ENCODE results near the gene SBK1. TPM values are rescaled to one million over a fixed set of nuclear protein-coding genes. Genes with fewer than 3 reads are reported as not detected.
A peak's percentile ranks its signal among the peaks of the same experiment; 100 is the strongest.

Gene SBK1
- total RNA-seq, 1 donor from 2014 or later: 1.9 TPM

DNA sequence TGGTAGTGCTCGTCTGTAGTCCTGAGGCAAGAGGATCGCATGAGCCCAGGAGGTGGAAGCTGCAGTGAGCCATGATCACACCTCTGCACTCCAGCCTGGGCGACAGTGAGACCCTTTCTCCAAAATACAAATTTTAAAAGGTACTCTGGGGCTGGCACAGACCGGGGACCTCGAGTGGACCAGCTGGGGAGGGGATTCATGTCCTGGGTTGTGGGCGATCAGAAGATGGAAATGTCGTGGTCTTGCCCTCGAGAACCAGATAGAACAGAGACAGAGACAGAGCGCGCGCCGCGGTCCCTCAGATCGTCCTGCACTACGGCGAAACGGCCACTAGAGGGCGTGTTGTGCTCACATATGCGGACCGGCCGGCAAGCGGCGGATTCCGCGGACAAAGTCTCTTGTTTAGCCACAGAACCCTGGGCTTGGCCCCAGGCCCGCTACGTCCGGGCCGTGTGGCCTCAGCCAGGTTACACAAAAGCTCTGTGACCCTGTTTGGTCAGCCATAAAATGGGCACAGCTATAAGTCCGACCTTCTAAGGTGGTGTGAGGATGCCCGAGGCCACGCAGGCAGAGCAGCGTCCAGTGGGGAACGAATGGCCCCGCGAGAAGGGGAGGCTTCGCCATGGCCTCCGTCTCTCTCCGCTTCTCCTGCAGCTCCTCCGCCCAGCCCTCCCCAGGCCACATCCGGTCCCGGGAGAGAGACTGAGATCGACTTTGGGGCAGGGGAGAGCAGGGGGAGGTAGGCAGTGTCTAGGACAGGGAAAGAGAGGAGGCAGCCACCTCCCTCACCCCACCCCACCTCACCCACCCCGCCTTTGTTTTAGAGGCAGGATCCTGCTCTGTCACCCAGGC lies 14.6 kb upstream of the SBK1 start:
- Histone ChIP-seq H3K4me3 (peak overlapping the region; percentile 43), H3K27ac (no peak overlapping the region), H3K9me3 (no peaks in the 10 kb centered on the region), H3K4me1 (peaks cover 9% of the 10 kb centered on the region), H3K27me3 (peaks cover 21% of the 10 kb centered on the region), H3K36me3 (no peaks in the 10 kb centered on the region)
- intact Hi-C loops (cut with DNase I): loop anchor here (5.0 kb wide), 1 partner anchor 40 kb away; no protein-coding TSS in a partner anchor
- peak; percentile 97 for ATAC-seq
- TF ChIP-seq, protein P1, sequence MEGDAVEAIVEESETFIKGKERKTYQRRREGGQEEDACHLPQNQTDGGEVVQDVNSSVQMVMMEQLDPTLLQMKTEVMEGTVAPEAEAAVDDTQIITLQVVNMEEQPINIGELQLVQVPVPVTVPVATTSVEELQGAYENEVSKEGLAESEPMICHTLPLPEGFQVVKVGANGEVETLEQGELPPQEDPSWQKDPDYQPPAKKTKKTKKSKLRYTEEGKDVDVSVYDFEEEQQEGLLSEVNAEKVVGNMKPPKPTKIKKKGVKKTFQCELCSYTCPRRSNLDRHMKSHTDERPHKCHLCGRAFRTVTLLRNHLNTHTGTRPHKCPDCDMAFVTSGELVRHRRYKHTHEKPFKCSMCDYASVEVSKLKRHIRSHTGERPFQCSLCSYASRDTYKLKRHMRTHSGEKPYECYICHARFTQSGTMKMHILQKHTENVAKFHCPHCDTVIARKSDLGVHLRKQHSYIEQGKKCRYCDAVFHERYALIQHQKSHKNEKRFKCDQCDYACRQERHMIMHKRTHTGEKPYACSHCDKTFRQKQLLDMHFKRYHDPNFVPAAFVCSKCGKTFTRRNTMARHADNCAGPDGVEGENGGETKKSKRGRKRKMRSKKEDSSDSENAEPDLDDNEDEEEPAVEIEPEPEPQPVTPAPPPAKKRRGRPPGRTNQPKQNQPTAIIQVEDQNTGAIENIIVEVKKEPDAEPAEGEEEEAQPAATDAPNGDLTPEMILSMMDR (IDR thresholded peaks at IDR 0.05): peak; percentile 98
- peak; percentile 91 for DNase-seq

DNA sequence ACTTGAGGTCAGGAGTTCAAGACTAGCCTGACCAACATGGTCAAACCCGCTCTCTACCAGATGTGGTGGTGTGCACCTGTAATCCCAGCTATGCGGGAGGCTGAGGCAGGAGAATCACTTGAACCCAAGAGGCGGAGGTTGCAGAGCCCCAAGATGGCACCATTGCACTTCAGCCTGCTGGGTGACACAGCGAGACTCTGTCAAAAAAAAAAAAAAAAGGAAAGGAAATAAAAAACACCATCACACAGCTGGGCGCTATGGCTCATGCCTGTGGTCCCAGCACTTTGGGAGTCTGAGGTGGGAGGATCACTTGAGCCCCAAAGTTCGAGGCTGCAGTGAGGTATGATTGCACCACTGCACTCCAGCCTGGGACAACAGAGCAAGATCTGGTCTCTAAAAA lies 13.3 kb upstream of the SBK1 start:
- no peaks in the 10 kb centered on the region for H3K9me3 ChIP-seq
- TF ChIP-seq, protein P1 (IDR thresholded peaks at IDR 0.05): no peak
- H3K36me3 ChIP-seq: no peaks in the 10 kb centered on the region
- no peak overlapping the region for H3K27ac ChIP-seq
- no peak for DNase-seq
- ATAC-seq: no peak
- H3K4me1 ChIP-seq: peaks cover 9% of the 10 kb centered on the region
- peaks cover 11% of the 10 kb centered on the region for H3K27me3 ChIP-seq
- intact Hi-C loops (cut with DNase I): loop anchor here (5.0 kb wide), 1 partner anchor 38 kb away; no protein-coding TSS in a partner anchor
- no peak overlapping the region for H3K4me3 ChIP-seq

DNA sequence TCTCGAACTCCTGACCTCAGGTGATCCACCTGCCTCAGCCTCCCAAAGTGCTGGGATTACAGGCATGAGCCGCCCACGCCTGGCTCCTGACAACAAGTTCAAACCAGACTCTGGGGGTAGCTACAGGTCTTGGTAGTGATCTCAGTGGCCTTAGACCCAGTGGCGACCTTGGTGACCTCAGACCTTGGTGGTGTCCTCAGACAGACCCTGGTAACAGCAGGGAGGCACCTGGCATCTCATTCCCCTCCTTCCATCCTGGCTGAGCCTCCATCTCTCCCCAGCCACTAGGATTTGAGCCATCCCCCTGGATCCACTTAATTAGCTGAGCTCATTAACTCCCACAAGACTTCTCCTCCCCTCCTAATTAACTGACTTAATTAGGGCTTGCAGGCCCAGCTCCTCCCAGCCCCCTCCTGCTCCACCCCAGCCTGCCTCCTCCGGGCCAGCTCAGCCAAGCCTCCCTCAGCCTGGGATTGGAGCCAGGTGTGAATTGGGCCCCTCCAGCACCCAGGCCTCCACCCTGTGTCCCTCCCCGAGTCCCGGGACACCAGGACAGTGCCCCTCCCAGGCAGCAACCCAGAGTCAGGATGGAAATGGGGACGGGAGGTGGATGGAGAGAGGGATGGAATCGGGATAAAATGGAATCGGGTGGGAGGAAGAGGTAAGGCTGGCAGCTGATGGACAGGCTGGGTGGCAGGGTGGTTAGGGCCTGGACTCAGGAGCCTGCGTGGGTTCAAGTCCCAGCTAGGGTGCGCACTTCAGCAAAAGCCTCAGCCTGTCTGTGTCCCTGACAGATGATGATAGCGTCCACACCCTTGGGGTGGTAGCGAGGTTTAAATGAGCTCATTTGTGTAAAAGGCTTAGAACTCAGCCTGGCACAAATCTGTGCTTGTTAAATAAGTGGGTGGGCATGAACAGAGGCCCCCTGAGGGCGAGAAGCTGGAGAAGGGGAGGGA lies 11.2 kb upstream of the SBK1 start:
- Histone ChIP-seq H3K27me3 (peaks cover 9% of the 10 kb centered on the region), H3K9me3 (no peaks in the 10 kb centered on the region), H3K36me3 (no peaks in the 10 kb centered on the region), H3K27ac (no peak overlapping the region), H3K4me3 (no peak overlapping the region), H3K4me1 (peaks cover 9% of the 10 kb centered on the region)
- intact Hi-C loops (cut with DNase I): no loop called here
- DNase-seq (no peak), ATAC-seq (no peak)
- TF ChIP-seq, protein P1 (IDR thresholded peaks at IDR 0.05): no peak

DNA sequence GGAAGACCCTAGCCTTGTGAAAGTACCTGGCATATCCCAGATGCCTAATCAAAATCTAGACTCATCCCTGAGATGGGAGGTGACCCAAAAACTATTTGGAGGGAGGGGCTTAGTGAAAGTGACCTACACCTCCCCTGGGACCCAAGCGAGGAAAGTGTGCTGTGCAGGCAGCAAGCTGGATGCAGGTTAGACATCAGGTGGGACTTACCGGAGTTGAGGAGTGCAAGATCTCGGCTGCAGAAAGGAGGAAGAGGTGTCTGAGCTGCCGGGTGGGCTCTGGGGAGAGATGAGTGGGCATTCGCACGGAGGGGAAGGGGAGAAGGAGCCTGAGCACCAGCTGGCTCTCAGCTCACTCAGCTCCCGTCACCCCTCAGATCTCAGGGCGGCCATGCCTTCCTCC lies 10.3 kb upstream of the SBK1 start:
- peaks cover 6% of the 10 kb centered on the region for H3K27me3 ChIP-seq
- peaks cover 9% of the 10 kb centered on the region for H3K4me1 ChIP-seq
- intact Hi-C loops (cut with DNase I): no loop called here
- ATAC-seq: no peak
- no peaks in the 10 kb centered on the region for H3K36me3 ChIP-seq
- no peak overlapping the region for H3K27ac ChIP-seq
- TF ChIP-seq, protein P1 (IDR thresholded peaks at IDR 0.05): no peak
- no peak for DNase-seq
- H3K9me3 ChIP-seq: no peaks in the 10 kb centered on the region
- H3K4me3 ChIP-seq: no peak overlapping the region

DNA sequence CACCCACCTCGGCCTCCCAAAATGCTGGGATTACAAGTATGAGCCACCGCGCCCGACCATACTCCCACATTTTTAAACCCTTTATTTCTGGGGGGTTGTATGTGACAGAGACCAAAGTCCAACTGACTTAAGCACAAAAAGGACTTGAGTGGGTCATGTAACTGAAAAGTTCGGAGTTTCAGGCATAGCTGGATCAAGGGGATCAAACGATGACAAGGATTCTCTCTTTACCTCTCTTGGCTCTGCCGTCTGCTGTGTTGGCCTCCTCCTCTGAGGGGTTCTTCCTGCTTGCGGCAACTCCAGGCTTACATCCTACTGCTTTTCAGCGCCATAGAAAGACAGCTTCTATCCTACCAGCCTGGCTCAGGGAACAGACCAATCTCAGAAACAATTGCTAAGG lies 9.2 kb upstream of the SBK1 start:
- Histone ChIP-seq H3K27me3 (peaks cover 6% of the 10 kb centered on the region), H3K36me3 (no peaks in the 10 kb centered on the region), H3K4me1 (peaks cover under 1% of the 10 kb centered on the region), H3K27ac (no peak overlapping the region), H3K4me3 (no peak overlapping the region), H3K9me3 (no peaks in the 10 kb centered on the region)
- TF ChIP-seq, protein P1 (IDR thresholded peaks at IDR 0.05): no peak
- intact Hi-C loops (cut with DNase I): no loop called here
- DNase-seq: no peak
- ATAC-seq: no peak

Measured in upper lobe of right lung (tissue), 1 donor.